A549 treated with Mapracorat at 1 μM for 4 hours (cell line): Measurements from ENCODE around the gene ASCC2. TPM values are rescaled to one million over a fixed set of nuclear protein-coding genes. Genes with fewer than 3 reads are reported as not detected.

ENCODE experiments used
- total RNA-seq: library from RNA; stranded (reverse); fragments of 200-300 nt; extraction: Qiagen RNA extraction; gene quantifications from 5 replicates; pipeline ENCODE4 v1.2.3, GENCODE V29; 2022

Gene ASCC2
- total RNA-seq: 26.1 to 30.4 TPM (median 28.1 TPM) in 5 replicates

GRCh38 chr22:29837741-29838598 is at the start of gene ASCC2:
Gene ASCC2 (minus strand): TSS chr22:29838274. CDS start chr22:29832325, 5,949 bp downstream.

GRCh38 chr22:29883045-29883774 is 45.1 kb upstream of the ASCC2 start, which contains the start of gene MTMR3:
Gene MTMR3 (plus strand): TSS chr22:29883174. CDS start chr22:29971060, 87,886 bp downstream.

GRCh38 chr22:29767171-29768051 is 70.7 kb downstream of the ASCC2 start, which contains the start of gene UQCR10:
Gene UQCR10 (plus strand): TSS chr22:29767369. CDS start chr22:29767399, 30 bp downstream.

GRCh38 chr22:29766632-29767170 is 71.4 kb downstream of the ASCC2 start, which contains the start of gene ZMAT5:
Gene ZMAT5 (minus strand): TSS chr22:29767007. CDS start chr22:29748544, 18,463 bp downstream.

Other genes with a start within 250 kb of the ASCC2 start
- gene NF2, start 234.6 kb downstream of the ASCC2 start, total RNA-seq: 10.0 to 15.9 TPM (median 12.2 TPM) in 5 replicates
- 0.08 to 0.27 TPM (median 0.10 TPM) in 5 replicates for gene CABP7, start 118.3 kb downstream of the ASCC2 start, total RNA-seq
- 13.7 to 21.4 TPM (median 19.1 TPM) in 5 replicates for gene ZMAT5, start 71.3 kb downstream of the ASCC2 start, total RNA-seq
- gene UQCR10, start 70.9 kb downstream of the ASCC2 start, total RNA-seq: 107 to 127 TPM (median 118 TPM) in 5 replicates
- 7.4 to 9.2 TPM (median 8.1 TPM) in 5 replicates for gene MTMR3, start 44.9 kb upstream of the ASCC2 start, total RNA-seq
- gene HORMAD2, start 242.2 kb upstream of the ASCC2 start, total RNA-seq: not detected in 5 replicates